ENCODE measurements around the gene SCGN. TPM values are rescaled to one million over a fixed set of nuclear protein-coding genes. Genes with fewer than 3 reads are reported as not detected.

SCGN gene
- total RNA-seq, 4 donors from 2014 or later = 0.35 to 3.6 (median 1.3) TPM; not detected in 1

- Histone ChIP-seq H3K4me1 (no peaks in the 10 kb centered on the region), H3K27ac (no peak overlapping the region), H3K36me3 (no peaks in the 10 kb centered on the region), H3K4me3 (no peak overlapping the region), H3K9me3 (no peaks in the 10 kb centered on the region), H3K27me3 (no peaks in the 10 kb centered on the region)
- no peak for ATAC-seq
- no peak for TF ChIP-seq POLR2AphosphoS5 (IDR thresholded peaks at IDR 0.05)
- TF ChIP-seq CTCF (IDR thresholded peaks at IDR 0.05) = no peak
- TF ChIP-seq EP300 (IDR thresholded peaks at IDR 0.05) = no peak
- no peak for TF ChIP-seq POLR2A (IDR thresholded peaks at IDR 0.05)
- WGBS, 2 donors (ENCODE audit: low coverage in 1 of 2) = 27 to 64% methylated on average over 3 of the region's 3 CpGs
Observed at GRCh38 chr6:25692472-25692871, 40.5 kb downstream of the SCGN start.

- Histone ChIP-seq H3K36me3 (no peaks in the 10 kb centered on the region), H3K9me3 (no peaks in the 10 kb centered on the region), H3K27me3 (no peaks in the 10 kb centered on the region), H3K27ac (no peak overlapping the region), H3K4me1 (no peaks in the 10 kb centered on the region), H3K4me3 (no peak overlapping the region)
- ATAC-seq = no peak
- WGBS, 2 donors (ENCODE audit: low coverage in 1 of 2) = 50 to 52% methylated on average over 4 of the region's 4 CpGs
- TF ChIP-seq POLR2A (IDR thresholded peaks at IDR 0.05) (no peak), POLR2AphosphoS5 (IDR thresholded peaks at IDR 0.05) (no peak), EP300 (IDR thresholded peaks at IDR 0.05) (no peak), CTCF (IDR thresholded peaks at IDR 0.05) (no peak)
Observed at GRCh38 chr6:25694366-25694765, 42.4 kb downstream of the SCGN start.

GRCh38 chr6:25695671-25696070, 43.7 kb downstream of the SCGN start:
- Histone ChIP-seq H3K9me3 (no peaks in the 10 kb centered on the region), H3K27ac (no peak overlapping the region), H3K4me1 (no peaks in the 10 kb centered on the region), H3K36me3 (no peaks in the 10 kb centered on the region), H3K27me3 (no peaks in the 10 kb centered on the region), H3K4me3 (no peak overlapping the region)
- no peak for TF ChIP-seq POLR2A (IDR thresholded peaks at IDR 0.05)
- TF ChIP-seq EP300 (IDR thresholded peaks at IDR 0.05) = no peak
- TF ChIP-seq POLR2AphosphoS5 (IDR thresholded peaks at IDR 0.05) = no peak
- no peak for TF ChIP-seq CTCF (IDR thresholded peaks at IDR 0.05)
- WGBS, 2 donors (ENCODE audit: low coverage in 1 of 2) = 68 to 77% methylated on average over 2 of the region's 2 CpGs
- no peak for ATAC-seq

GRCh38 chr6:25697537-25698340, 45.7 kb downstream of the SCGN start:
- H3K36me3 ChIP-seq = no peaks in the 10 kb centered on the region
- no peak overlapping the region for H3K4me3 ChIP-seq
- no peaks in the 10 kb centered on the region for H3K27me3 ChIP-seq
- ATAC-seq = no peak
- H3K4me1 ChIP-seq = no peaks in the 10 kb centered on the region
- no peak for TF ChIP-seq POLR2AphosphoS5 (IDR thresholded peaks at IDR 0.05)
- no peak for TF ChIP-seq EP300 (IDR thresholded peaks at IDR 0.05)
- no peak for TF ChIP-seq POLR2A (IDR thresholded peaks at IDR 0.05)
- no peaks in the 10 kb centered on the region for H3K9me3 ChIP-seq
- H3K27ac ChIP-seq = no peak overlapping the region
- 56 to 60% methylated on average over 1 of the region's 1 CpG for WGBS, 2 donors (ENCODE audit: low coverage in 1 of 2)

GRCh38 chr6:25698631-25699030, 46.6 kb downstream of the SCGN start:
- ATAC-seq = no peak
- Histone ChIP-seq H3K36me3 (no peaks in the 10 kb centered on the region), H3K27me3 (no peaks in the 10 kb centered on the region), H3K27ac (no peak overlapping the region), H3K4me3 (no peak overlapping the region), H3K9me3 (no peaks in the 10 kb centered on the region), H3K4me1 (no peaks in the 10 kb centered on the region)
- no peak for TF ChIP-seq CTCF (IDR thresholded peaks at IDR 0.05)
- no peak for TF ChIP-seq POLR2A (IDR thresholded peaks at IDR 0.05)
- TF ChIP-seq POLR2AphosphoS5 (IDR thresholded peaks at IDR 0.05) = no peak
- no peak for TF ChIP-seq EP300 (IDR thresholded peaks at IDR 0.05)
- WGBS, 2 donors (ENCODE audit: low coverage in 1 of 2) = 18 to 50% methylated on average over 2 to 3 of the region's 3 CpGs

Data from gastroesophageal sphincter (tissue), 4 donors.